Suprapubic skin (tissue), 4 donors: ENCODE data around the gene ASPHD2. TPM values are rescaled to one million over a fixed set of nuclear protein-coding genes. Genes with fewer than 3 reads are reported as not detected.

Experiments
- DNase-seq, 2 donors: peaks; one replicate each; pipeline ENCODE4 v3.0.0-alpha.2; 2019; ENCODE audit warnings: low spot score in 2 of 2
- H3K27ac ChIP-seq: fragments of 200-600 bp; sonication (generic); one replicate; pipeline ENCODE4 v1.5.1; 2019
- H3K27me3 ChIP-seq: fragments of 200-600 bp; sonication (generic); one replicate; pipeline ENCODE4 v1.5.1; 2019
- H3K36me3 ChIP-seq: fragments of 200-600 bp; sonication (generic); one replicate; pipeline ENCODE4 v1.5.1; 2019
- H3K4me1 ChIP-seq: fragments of 200-600 bp; sonication (generic); one replicate; pipeline ENCODE4 v1.5.1; 2019
- H3K4me3 ChIP-seq: fragments of 200-600 bp; sonication (generic); one replicate; pipeline ENCODE4 v1.5.1; 2019; ENCODE audit warnings: mild to moderate bottlenecking
- H3K9me3 ChIP-seq: fragments of 200-600 bp; sonication (generic); one replicate; pipeline ENCODE4 v1.5.1; 2019
- EP300 ChIP-seq: sonication (generic); formaldehyde crosslinking; IDR thresholded peaks from one replicate; pipeline ENCODE4 v1.6.1; 2017; ENCODE audit warnings: antibody characterized with exemption
- POLR2A ChIP-seq, 2 donors: fragments of 450-650 bp; IDR thresholded peaks; one replicate each; pipeline ENCODE4 v1.6.1; 2017; ENCODE audit warnings: antibody characterized with exemption in 2 of 2, mild to moderate bottlenecking in 2 of 2, moderate library complexity in 2 of 2
- POLR2AphosphoS5 ChIP-seq, 3 donors: sonication (generic); formaldehyde crosslinking; IDR thresholded peaks; one replicate each; pipeline ENCODE4 v1.6.1; 2017; ENCODE audit warnings: antibody characterized with exemption in 3 of 3
- WGBS: methylation state at CpG from one replicate; pipeline ENCODE4 v1.1.5; 2018; 5-methylcytosine and 5-hydroxymethylcytosine counted together
- total RNA-seq, 4 donors: library from RNA; depleted of rRNA; stranded (reverse); fragments of >200 nt; gene quantifications; one replicate each; pipeline ENCODE4 v1.1.0, GENCODE V29; 2016
- TF ChIP-seq, protein P1 (sequence below), 2 donors: fragments of 200-600 bp in 1 of 2; fragments of 450-650 bp in 1 of 2; sonication (generic) in 1 of 2; IDR thresholded peaks; one replicate each; pipeline ENCODE4 v1.5.1; 2016 to 2019; ENCODE audit warnings: antibody characterized with exemption in 2 of 2, mild to moderate bottlenecking in 1 of 2, moderate library complexity in 1 of 2

Gene ASPHD2
- total RNA-seq, 4 donors from 2014 or later, result 2.7 to 28.0 (median 11.8) TPM

DNA sequence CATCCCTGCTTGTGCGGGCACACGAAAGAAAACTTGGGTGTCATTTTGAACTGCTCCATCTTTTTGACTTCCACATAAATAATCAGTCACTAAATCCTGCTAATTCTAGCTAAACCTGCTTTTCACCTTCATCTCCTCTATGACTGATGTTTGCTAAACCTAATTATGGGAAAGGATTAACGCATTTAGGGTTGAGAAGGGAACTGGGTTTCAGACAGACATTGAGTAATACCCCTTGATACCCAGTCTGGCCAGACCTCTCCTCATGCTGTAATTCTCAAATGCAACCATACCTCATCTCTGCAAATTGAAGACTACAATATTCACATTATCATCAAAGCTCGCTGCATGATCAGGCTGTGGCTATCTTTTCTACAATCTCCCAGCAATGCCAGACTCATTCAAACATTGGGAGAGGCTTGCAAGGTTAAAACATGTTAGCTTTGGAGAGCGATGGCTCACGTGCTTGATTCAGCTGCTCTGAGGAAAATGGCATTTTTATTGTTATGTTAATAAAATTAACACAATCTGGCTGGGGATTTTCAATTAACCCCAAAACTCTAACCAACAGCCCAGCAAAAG, 52.1 kb downstream of the ASPHD2 start:
- no peak for DNase-seq
- H3K4me3 ChIP-seq, result peak overlapping the region; percentile 35
- peak overlapping the region; percentile 95 for H3K27ac ChIP-seq
- peaks cover 12% of the 10 kb centered on the region for H3K36me3 ChIP-seq
- WGBS, result 50% methylated on average over 6 of the region's 6 CpGs
- no peaks in the 10 kb centered on the region for H3K27me3 ChIP-seq
- TF ChIP-seq, protein P1, sequence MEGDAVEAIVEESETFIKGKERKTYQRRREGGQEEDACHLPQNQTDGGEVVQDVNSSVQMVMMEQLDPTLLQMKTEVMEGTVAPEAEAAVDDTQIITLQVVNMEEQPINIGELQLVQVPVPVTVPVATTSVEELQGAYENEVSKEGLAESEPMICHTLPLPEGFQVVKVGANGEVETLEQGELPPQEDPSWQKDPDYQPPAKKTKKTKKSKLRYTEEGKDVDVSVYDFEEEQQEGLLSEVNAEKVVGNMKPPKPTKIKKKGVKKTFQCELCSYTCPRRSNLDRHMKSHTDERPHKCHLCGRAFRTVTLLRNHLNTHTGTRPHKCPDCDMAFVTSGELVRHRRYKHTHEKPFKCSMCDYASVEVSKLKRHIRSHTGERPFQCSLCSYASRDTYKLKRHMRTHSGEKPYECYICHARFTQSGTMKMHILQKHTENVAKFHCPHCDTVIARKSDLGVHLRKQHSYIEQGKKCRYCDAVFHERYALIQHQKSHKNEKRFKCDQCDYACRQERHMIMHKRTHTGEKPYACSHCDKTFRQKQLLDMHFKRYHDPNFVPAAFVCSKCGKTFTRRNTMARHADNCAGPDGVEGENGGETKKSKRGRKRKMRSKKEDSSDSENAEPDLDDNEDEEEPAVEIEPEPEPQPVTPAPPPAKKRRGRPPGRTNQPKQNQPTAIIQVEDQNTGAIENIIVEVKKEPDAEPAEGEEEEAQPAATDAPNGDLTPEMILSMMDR (IDR thresholded peaks at IDR 0.05), result no peak
- TF ChIP-seq POLR2A (IDR thresholded peaks at IDR 0.05) (no peak), EP300 (no peak), POLR2AphosphoS5 (IDR thresholded peaks at IDR 0.05) (no peak)
- no peaks in the 10 kb centered on the region for H3K9me3 ChIP-seq
- H3K4me1 ChIP-seq, result peaks cover 66% of the 10 kb centered on the region

DNA sequence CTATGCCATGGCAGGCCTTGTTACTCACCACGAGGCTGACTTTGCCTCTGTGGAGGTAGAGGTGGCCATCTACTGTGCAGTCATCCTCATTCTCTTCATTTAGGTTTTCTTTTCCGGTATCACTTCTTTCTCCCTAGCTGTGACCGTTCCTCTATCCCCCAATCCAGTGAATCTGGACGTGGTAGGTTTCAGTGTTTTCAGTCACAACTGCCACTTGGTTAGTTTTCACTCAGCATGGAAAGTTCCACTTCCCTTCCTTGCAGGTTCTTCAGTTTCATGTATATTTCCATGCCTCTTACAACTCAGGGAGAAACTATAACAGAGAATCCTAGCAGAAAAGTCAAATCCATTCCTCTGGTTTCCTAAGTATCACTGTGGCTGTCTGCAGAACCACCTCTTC, 52.6 kb downstream of the ASPHD2 start:
- Histone ChIP-seq H3K36me3 (peaks cover 7% of the 10 kb centered on the region), H3K4me3 (peak overlapping the region; percentile 7), H3K4me1 (peaks cover 66% of the 10 kb centered on the region), H3K27me3 (no peaks in the 10 kb centered on the region), H3K27ac (peak overlapping the region; percentile 95), H3K9me3 (no peaks in the 10 kb centered on the region)
- TF ChIP-seq, protein P1 (IDR thresholded peaks at IDR 0.05), result no peak
- no peak for TF ChIP-seq POLR2A (IDR thresholded peaks at IDR 0.05)
- no peak for TF ChIP-seq POLR2AphosphoS5 (IDR thresholded peaks at IDR 0.05)
- no peak for TF ChIP-seq EP300
- DNase-seq, result no peak
- WGBS, result 56% methylated on average over 4 of the region's 4 CpGs

DNA sequence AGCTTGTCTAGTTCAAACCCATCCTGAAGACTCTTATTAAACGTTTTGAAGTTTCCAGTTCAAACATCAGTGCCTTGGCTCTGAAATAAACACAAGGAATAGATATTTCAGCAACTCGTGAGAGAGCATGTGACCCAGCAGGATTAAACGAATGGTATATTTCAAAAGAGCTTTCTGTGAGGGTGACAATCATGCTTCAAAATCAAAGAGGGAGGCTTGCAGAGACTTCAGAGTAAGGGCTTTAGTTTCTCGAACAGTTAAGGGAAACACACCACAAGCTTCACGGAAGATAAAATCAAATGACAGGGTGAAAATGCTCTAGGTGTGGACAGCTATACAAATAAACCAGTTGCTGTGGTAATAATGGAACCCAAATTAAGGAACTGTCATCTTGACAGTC, 53.1 kb downstream of the ASPHD2 start:
- no peak for DNase-seq
- Histone ChIP-seq H3K4me1 (peaks cover 66% of the 10 kb centered on the region), H3K27me3 (no peaks in the 10 kb centered on the region), H3K36me3 (peaks cover 5% of the 10 kb centered on the region), H3K27ac (peak overlapping the region; percentile 95), H3K9me3 (no peaks in the 10 kb centered on the region), H3K4me3 (peak overlapping the region; percentile 67)
- 38% methylated on average over 5 of the region's 5 CpGs for WGBS
- no peak for TF ChIP-seq POLR2AphosphoS5 (IDR thresholded peaks at IDR 0.05)
- TF ChIP-seq POLR2A (IDR thresholded peaks at IDR 0.05), result no peak
- TF ChIP-seq EP300, result no peak
- TF ChIP-seq, protein P1 (IDR thresholded peaks at IDR 0.05), result no peak

- Histone ChIP-seq H3K27ac (peak overlapping the region; percentile 95), H3K36me3 (peaks cover 10% of the 10 kb centered on the region), H3K4me1 (peaks cover 66% of the 10 kb centered on the region), H3K9me3 (no peaks in the 10 kb centered on the region), H3K27me3 (no peaks in the 10 kb centered on the region), H3K4me3 (peak overlapping the region; percentile 67)
- no peak for DNase-seq
- TF ChIP-seq POLR2A (IDR thresholded peaks at IDR 0.05), result no peak
- WGBS, result 5% methylated on average over 7 of the region's 7 CpGs
These were observed 54.0 kb downstream of the ASPHD2 start for GRCh38 chr22:26483043-26483438.

DNA sequence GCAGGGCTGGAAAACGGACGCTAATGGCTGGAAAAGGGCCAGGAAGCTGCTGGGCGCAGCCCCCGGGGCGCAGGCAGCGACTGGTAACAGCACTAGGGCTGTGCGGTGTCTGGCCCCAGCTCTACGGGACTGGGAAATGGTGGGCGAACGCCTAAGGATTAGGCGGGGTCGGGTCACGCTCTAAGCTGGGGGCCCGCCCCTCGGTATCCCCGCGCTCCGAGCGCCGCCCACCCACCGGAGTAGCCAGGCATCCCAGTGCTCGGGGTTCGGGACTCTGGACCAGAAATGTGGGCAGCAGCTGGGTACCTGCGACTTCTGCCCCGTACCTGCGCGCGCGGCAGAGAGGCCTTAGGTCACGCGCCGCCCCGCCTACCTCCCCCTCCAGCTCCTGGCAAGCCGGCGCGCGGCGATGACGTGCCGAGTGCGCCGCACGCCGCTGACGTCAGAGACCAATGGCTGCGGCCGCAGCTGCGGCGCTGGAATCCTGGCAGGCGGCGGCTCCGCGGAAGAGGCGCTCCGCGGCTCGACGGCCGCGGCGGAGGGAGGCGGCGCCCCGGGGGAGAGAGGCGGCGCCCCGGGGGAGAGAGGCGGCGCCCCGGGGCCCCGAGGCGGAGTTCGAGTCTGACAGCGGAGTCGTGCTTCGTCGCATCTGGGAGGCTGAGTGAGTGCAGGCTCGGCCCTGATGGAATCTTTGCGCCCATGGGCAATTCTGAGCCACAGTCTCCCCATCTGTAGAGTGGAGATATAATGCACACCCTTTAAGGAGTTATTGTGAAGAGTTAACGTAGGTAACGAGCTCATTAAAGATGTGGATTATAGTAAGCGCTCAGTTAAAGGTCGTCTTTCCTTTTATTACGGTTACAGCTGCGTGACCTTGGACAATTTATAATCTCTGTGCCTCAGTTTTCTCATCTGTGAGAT, 54.6 kb downstream of the ASPHD2 start, which contains the start of the genes HPS4 and SRRD:
Gene HPS4, minus strand, starts transcription at position 345 of the 921 bp plus-strand sequence. CDS start 2,021 bp downstream, outside the sequence.
Gene SRRD, plus strand, starts transcription at position 439 of the 921 bp plus-strand sequence. Its CDS starts 14 bp downstream, at position 453.
- DNase-seq, result peak; percentile 90 to 94
- H3K4me1 ChIP-seq, result peaks cover 63% of the 10 kb centered on the region
- peaks cover 17% of the 10 kb centered on the region for H3K36me3 ChIP-seq
- H3K27ac ChIP-seq, result peak within 1 kb of the TSS; percentile 95
- H3K9me3 ChIP-seq, result no peaks in the 10 kb centered on the region
- 2% methylated on average over 24 of the region's 85 CpGs for WGBS
- peak within 1 kb of the TSS; percentile 67 for H3K4me3 ChIP-seq
- H3K27me3 ChIP-seq, result no peaks in the 10 kb centered on the region
- TF ChIP-seq EP300, result no peak
- TF ChIP-seq, protein P1 (IDR thresholded peaks at IDR 0.05), result no peak
- peak; percentile 70 to 95 (median 92) for TF ChIP-seq POLR2AphosphoS5 (IDR thresholded peaks at IDR 0.05)
- TF ChIP-seq POLR2A (IDR thresholded peaks at IDR 0.05), result peak in 1 of 2 donors; percentile 78
